Activated CD8-positive, alpha-beta T cell treated with anti-CD3 and anti-CD28 coated beads for 36 hours (primary cell): ENCODE measurements around the gene AUH. TPM values are rescaled to one million over a fixed set of nuclear protein-coding genes. Genes with fewer than 3 reads are reported as not detected.

Experiments
- ATAC-seq: fragments of 200-7000 bp; cut with Tn5 transposase; one replicate; pipeline ENCODE4 v1.10.0; 2021; ENCODE audit warnings: mild to moderate bottlenecking, moderate library complexity
- CTCF ChIA-PET: fragments of 350-600 bp; sonication (Branson Sonifier 250); formaldehyde crosslinking; loops from one replicate; lab custom pipeline; 2021; ENCODE audit warnings: antibody characterized with exemption; lab: Charles Lee
- POLR2A ChIA-PET: fragments of 350-600 bp; sonication (Branson Sonifier 250); formaldehyde crosslinking; loops from one replicate; lab custom pipeline; 2021; ENCODE audit warnings: antibody characterized with exemption; lab: Charles Lee
- DNase-seq: peaks from one replicate; pipeline ENCODE4 v3.0.0-alpha.2; 2020
- H3K27ac Mint-ChIP-seq: one replicate; pipeline ENCODE4 v1.8.0; 2021; ENCODE audit warnings: mild to moderate bottlenecking, mixed read lengths
- H3K27me3 Mint-ChIP-seq: one replicate; pipeline ENCODE4 v1.8.0; 2021; ENCODE audit warnings: mixed read lengths
- H3K36me3 Mint-ChIP-seq: one replicate; pipeline ENCODE4 v1.8.0; 2021; ENCODE audit warnings: low read depth, mixed read lengths
- H3K4me1 Mint-ChIP-seq: one replicate; pipeline ENCODE4 v1.8.0; 2021; ENCODE audit warnings: low read depth, mixed read lengths
- H3K4me3 Mint-ChIP-seq: one replicate; pipeline ENCODE4 v1.8.0; 2021; ENCODE audit warnings: mild to moderate bottlenecking, moderate library complexity, mixed read lengths
- H3K9me3 Mint-ChIP-seq: one replicate; pipeline ENCODE4 v1.8.0; 2021; ENCODE audit warnings: mixed read lengths
- CTCF ChIP-seq: fragments of 200-600 bp; IDR thresholded peaks from one replicate; pipeline ENCODE4 v1.8.0; 2022; ENCODE audit warnings: antibody characterized with exemption, mild to moderate bottlenecking
- intact Hi-C: fragments of 100-400 bp; cut with micrococcal nuclease; formaldehyde crosslinking; loops from one replicate; pipeline ENCODE4 v1.10.0; 2022
- total RNA-seq, 2 experiments: library from RNA; stranded (reverse); gene quantifications; one replicate each; pipeline ENCODE4 v1.2.3, GENCODE V29; 2021

AUH gene
- total RNA-seq, 2 experiments from 2014 or later = 30.8 to 31.1 TPM

- no peak for TF ChIP-seq CTCF
- Mint-ChIP-seq H3K4me1 (peaks cover 7% of the 10 kb centered on the region), H3K27ac (no peak overlapping the region), H3K36me3 (peaks cover 45% of the 10 kb centered on the region), H3K4me3 (no peak overlapping the region), H3K27me3 (no peaks in the 10 kb centered on the region), H3K9me3 (peaks cover 12% of the 10 kb centered on the region)
- no peak for DNase-seq
- CTCF ChIA-PET = no interaction called here
- intact Hi-C loops = no loop called here
- POLR2A ChIA-PET = interaction anchor here (0.9 kb wide), 1 partner anchor 90 kb away, joined by 3 read pairs; no protein-coding TSS in a partner anchor
- ATAC-seq = no peak
These were observed 29.0 kb downstream of the AUH start for GRCh38 chr9:91332546-91333231.

- ATAC-seq (no peak), DNase-seq (no peak)
- H3K9me3 Mint-ChIP-seq = peaks cover 12% of the 10 kb centered on the region
- TF ChIP-seq CTCF = no peak
- ChIA-PET CTCF (no interaction called here), POLR2A (no interaction called here)
- H3K36me3 Mint-ChIP-seq = peaks cover 51% of the 10 kb centered on the region
- H3K4me3 Mint-ChIP-seq = no peak overlapping the region
- H3K27me3 Mint-ChIP-seq = no peaks in the 10 kb centered on the region
- no peak overlapping the region for H3K27ac Mint-ChIP-seq
- H3K4me1 Mint-ChIP-seq = peaks cover 7% of the 10 kb centered on the region
- intact Hi-C loops = no loop called here
These were observed 29.9 kb downstream of the AUH start for GRCh38 chr9:91331849-91332248.

- peaks cover 7% of the 10 kb centered on the region for H3K4me1 Mint-ChIP-seq
- H3K9me3 Mint-ChIP-seq = peaks cover 12% of the 10 kb centered on the region
- ATAC-seq = no peak
- intact Hi-C loops = no loop called here
- ChIA-PET POLR2A (interaction anchor here (0.6 to 1.2 kb wide), 2 partner anchors 25 to 29 kb away, joined by 3 to 6 read pairs; no protein-coding TSS in a partner anchor), CTCF (no interaction called here)
- H3K27me3 Mint-ChIP-seq = no peaks in the 10 kb centered on the region
- DNase-seq = no peak
- no peak for TF ChIP-seq CTCF
- no peak overlapping the region for H3K27ac Mint-ChIP-seq
- H3K36me3 Mint-ChIP-seq = peaks cover 48% of the 10 kb centered on the region
- no peak overlapping the region for H3K4me3 Mint-ChIP-seq
These were observed 33.5 kb downstream of the AUH start for GRCh38 chr9:91328186-91328585.

- Mint-ChIP-seq H3K27ac (no peak overlapping the region), H3K9me3 (no peaks in the 10 kb centered on the region), H3K27me3 (no peaks in the 10 kb centered on the region), H3K4me3 (no peak overlapping the region), H3K36me3 (peaks cover 39% of the 10 kb centered on the region), H3K4me1 (peaks cover 2% of the 10 kb centered on the region)
- POLR2A ChIA-PET = interaction anchor here (0.8 kb wide), 1 partner anchor 20 kb away, joined by 5 read pairs; no protein-coding TSS in a partner anchor
- no peak for TF ChIP-seq CTCF
- DNase-seq = no peak
- ATAC-seq = no peak
- intact Hi-C loops = no loop called here
- CTCF ChIA-PET = interaction anchor here (1.0 kb wide), 1 partner anchor 24 kb away, joined by 4 read pairs; no protein-coding TSS in a partner anchor
These were observed 40.0 kb downstream of the AUH start for GRCh38 chr9:91321691-91322090.

GRCh38 chr9:91320299-91320698 lies 41.4 kb downstream of the AUH start:
- ATAC-seq (no peak), DNase-seq (no peak)
- ChIA-PET POLR2A (interaction anchor here (1.6 kb wide), 1 partner anchor 14 kb away, joined by 3 read pairs; no protein-coding TSS in a partner anchor), CTCF (no interaction called here)
- intact Hi-C loops = no loop called here
- H3K9me3 Mint-ChIP-seq = no peaks in the 10 kb centered on the region
- H3K27me3 Mint-ChIP-seq = no peaks in the 10 kb centered on the region
- no peak overlapping the region for H3K27ac Mint-ChIP-seq
- H3K4me1 Mint-ChIP-seq = peaks cover 4% of the 10 kb centered on the region
- no peak overlapping the region for H3K4me3 Mint-ChIP-seq
- TF ChIP-seq CTCF = no peak
- peaks cover 48% of the 10 kb centered on the region for H3K36me3 Mint-ChIP-seq
